ENCODE results near the gene RASSF1.

DNA sequence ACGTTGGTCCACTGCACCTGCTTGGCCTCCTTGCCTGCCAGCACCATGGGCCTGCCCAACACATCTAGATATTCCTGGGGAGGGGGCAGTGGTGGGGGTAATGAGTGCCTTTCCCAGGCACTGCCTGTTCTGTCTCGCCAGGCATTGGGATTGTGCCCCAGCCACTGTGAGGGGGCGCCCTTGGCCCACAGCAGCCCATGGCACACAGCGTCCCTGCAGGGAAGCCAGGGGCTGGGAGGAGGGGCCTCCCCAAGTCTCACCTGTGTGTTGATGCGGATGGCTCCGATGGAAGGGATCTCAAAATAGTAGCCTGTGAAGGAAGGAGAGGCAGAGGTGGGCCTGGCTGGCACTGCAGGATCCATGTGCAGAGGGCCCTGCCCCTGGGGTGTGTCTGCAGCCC lies 37.4 kb upstream of the RASSF1 start:
- TF ChIP-seq, protein P1, sequence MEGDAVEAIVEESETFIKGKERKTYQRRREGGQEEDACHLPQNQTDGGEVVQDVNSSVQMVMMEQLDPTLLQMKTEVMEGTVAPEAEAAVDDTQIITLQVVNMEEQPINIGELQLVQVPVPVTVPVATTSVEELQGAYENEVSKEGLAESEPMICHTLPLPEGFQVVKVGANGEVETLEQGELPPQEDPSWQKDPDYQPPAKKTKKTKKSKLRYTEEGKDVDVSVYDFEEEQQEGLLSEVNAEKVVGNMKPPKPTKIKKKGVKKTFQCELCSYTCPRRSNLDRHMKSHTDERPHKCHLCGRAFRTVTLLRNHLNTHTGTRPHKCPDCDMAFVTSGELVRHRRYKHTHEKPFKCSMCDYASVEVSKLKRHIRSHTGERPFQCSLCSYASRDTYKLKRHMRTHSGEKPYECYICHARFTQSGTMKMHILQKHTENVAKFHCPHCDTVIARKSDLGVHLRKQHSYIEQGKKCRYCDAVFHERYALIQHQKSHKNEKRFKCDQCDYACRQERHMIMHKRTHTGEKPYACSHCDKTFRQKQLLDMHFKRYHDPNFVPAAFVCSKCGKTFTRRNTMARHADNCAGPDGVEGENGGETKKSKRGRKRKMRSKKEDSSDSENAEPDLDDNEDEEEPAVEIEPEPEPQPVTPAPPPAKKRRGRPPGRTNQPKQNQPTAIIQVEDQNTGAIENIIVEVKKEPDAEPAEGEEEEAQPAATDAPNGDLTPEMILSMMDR (IDR thresholded peaks at IDR 0.05; ENCODE audit: low read depth, low read length, poor library complexity, severe bottlenecking): no peak
- TF ChIP-seq EZH2phosphoT487 (IDR thresholded peaks at IDR 0.05; ENCODE audit: borderline replicate concordance, low read length): no peak
